Gastrocnemius medialis (tissue), 4 donors: Measurements from ENCODE around the gene BBS7. TPM values are rescaled to one million over a fixed set of nuclear protein-coding genes. Genes with fewer than 3 reads are reported as not detected.
A peak's percentile ranks its signal among the peaks of the same experiment; 100 is the strongest.

Experiments used
- ATAC-seq, 2 donors: fragments of 150-250 bp; one replicate each; pipeline ENCODE4 v1.9.1; 2016
- DNase-seq, 2 donors: peaks; one replicate each; pipeline ENCODE4 v3.0.0-alpha.2; 2019
- H3K27ac ChIP-seq, 4 donors: fragments of 200-600 bp; sonication (generic); 1 replicate in 1 of 4; 2 replicates in 3 of 4; pipeline ENCODE4 v1.5.1; 2016 to 2018; ENCODE audit warnings: mild to moderate bottlenecking in 2 of 4, moderate library complexity in 1 of 4
- H3K27me3 ChIP-seq, 3 donors: fragments of 200-600 bp; sonication (generic) in 2 of 3; 1 replicate in 1 of 3; 2 replicates in 2 of 3; pipeline versions ENCODE4 v1.5.1 to v1.6.0; 2016 to 2019; ENCODE audit warnings: mild to moderate bottlenecking in 1 of 3, moderate library complexity in 1 of 3
- H3K36me3 ChIP-seq, 2 donors: fragments of 200-600 bp; sonication (generic) in 1 of 2; one replicate each; pipeline ENCODE4 v1.5.1; 2017 to 2018
- H3K4me1 ChIP-seq, 2 donors: fragments of 200-600 bp; sonication (generic) in 1 of 2; one replicate each; pipeline ENCODE4 v1.5.1; 2016 to 2017; ENCODE audit warnings: mild to moderate bottlenecking in 2 of 2
- H3K4me3 ChIP-seq, 4 donors: fragments of 200-600 bp; sonication (generic) in 3 of 4; 1 replicate in 1 of 4; 2 replicates in 3 of 4; pipeline ENCODE4 v1.5.1; 2016 to 2019; ENCODE audit warnings: mild to moderate bottlenecking in 2 of 4
- H3K9me3 ChIP-seq, 3 donors: fragments of 200-600 bp; sonication (generic) in 2 of 3; 1 replicate in 1 of 3; 2 replicates in 2 of 3; pipeline ENCODE4 v1.5.1; 2016 to 2019
- CTCF ChIP-seq, 5 experiments: fragments of 450-650 bp in 3 of 5; fragments of 200-600 bp in 2 of 5; sonication (generic) in 2 of 5; IDR thresholded peaks in 4 of 5; conservative IDR thresholded peaks in 1 of 5; 1 replicate in 4 of 5; 2 replicates in 1 of 5; pipeline ENCODE4 v1.5.1; 2016 to 2019; ENCODE audit warnings: antibody characterized with exemption in 5 of 5, mild to moderate bottlenecking in 3 of 5, moderate library complexity in 3 of 5
- POLR2A ChIP-seq, 2 donors: fragments of 450-650 bp; IDR thresholded peaks; one replicate each; pipeline ENCODE4 v1.6.1; 2017; ENCODE audit warnings: antibody characterized with exemption in 2 of 2, mild to moderate bottlenecking in 2 of 2, moderate library complexity in 2 of 2
- in situ Hi-C, 4 donors: fragments of 200-750 bp; cut with MboI; loops; one replicate each; pipeline versions ENCODE4 v1.15.0 to v1.8.0; 2017; ENCODE audit warnings: low sequenced_read_pairs in 4 of 4
- intact Hi-C: fragments of 100-400 bp; cut with DNase I; formaldehyde crosslinking; loops from one replicate; pipeline ENCODE4 v1.15.1; 2023; ENCODE audit warnings: low total_unique reads
- total RNA-seq, 4 donors: library from RNA; depleted of rRNA; stranded (reverse); fragments of >200 nt; gene quantifications; one replicate each; pipeline versions ENCODE4 v1.1.0 to v1.2.3, GENCODE V29; 2016

The BBS7 gene
- total RNA-seq, 4 donors from 2014 or later: 4.5 to 11.1 (median 6.7) TPM

GRCh38 chr4:121824950-121825349 lies 45.3 kb downstream of the BBS7 start:
- intact Hi-C loops: loop anchor here (1.0 to 2.0 kb wide), 3 partner anchors 24 to 128 kb away; partner anchors contain the start of genes ANXA5, BBS7 and EXOSC9
- Histone ChIP-seq H3K36me3 (no peaks in the 10 kb centered on the region), H3K4me1 (peaks cover 0 to 17% of the 10 kb centered on the region in 2 donors), H3K4me3 (no peak overlapping the region), H3K9me3 (no peaks in the 10 kb centered on the region), H3K27me3 (no peaks in the 10 kb centered on the region), H3K27ac (peak overlapping the region in 1 of 4 donors; percentile 6)
- in situ Hi-C loops: loop anchor here in 1 of 4 donors (25.0 kb wide), 1 partner anchor 337 kb away; the partner anchor contains the start of gene BLTP1
- no peak for TF ChIP-seq CTCF (IDR thresholded peaks at IDR 0.05 in 4 of 5, conservative IDR thresholded peaks at IDR 0.05 in 1 of 5)
- no peak for TF ChIP-seq POLR2A (IDR thresholded peaks at IDR 0.05)
- DNase-seq (no peak), ATAC-seq (no peak)

GRCh38 chr4:121824171-121824527 lies 46.1 kb downstream of the BBS7 start:
- intact Hi-C loops: loop anchor here (1.0 to 2.0 kb wide), 3 partner anchors 23 to 127 kb away; partner anchors contain the start of genes ANXA5, BBS7 and EXOSC9
- no peaks in the 10 kb centered on the region for H3K9me3 ChIP-seq
- peak overlapping the region; percentile 77 to 83 (median 80) for H3K27ac ChIP-seq
- H3K36me3 ChIP-seq: no peaks in the 10 kb centered on the region
- ATAC-seq: peak in 1 of 2 donors; percentile 15
- no peak for DNase-seq
- TF ChIP-seq POLR2A (IDR thresholded peaks at IDR 0.05) (no peak), CTCF (IDR thresholded peaks at IDR 0.05 in 4 of 5, conservative IDR thresholded peaks at IDR 0.05 in 1 of 5) (peak in 1 of 5 experiments; percentile 12)
- no peaks in the 10 kb centered on the region for H3K27me3 ChIP-seq
- H3K4me1 ChIP-seq: peaks cover 0 to 17% of the 10 kb centered on the region in 2 donors
- in situ Hi-C loops: loop anchor here in 1 of 4 donors (25.0 kb wide), 1 partner anchor 338 kb away; the partner anchor contains the start of gene BLTP1
- peak overlapping the region; percentile 54 to 67 (median 63) for H3K4me3 ChIP-seq

GRCh38 chr4:121823505-121824170 lies 46.6 kb downstream of the BBS7 start, which contains the start of gene CCNA2:
CCNA2 (minus strand) TSS chr4:121823883; CDS start chr4:121823628, 255 bp downstream.
- Histone ChIP-seq H3K4me3 (peak within 1 kb of the TSS; percentile 54 to 67 (median 63)), H3K27me3 (no peaks in the 10 kb centered on the region), H3K4me1 (peaks cover 0 to 17% of the 10 kb centered on the region in 2 donors), H3K36me3 (no peaks in the 10 kb centered on the region), H3K27ac (peak within 1 kb of the TSS; percentile 77 to 83 (median 80)), H3K9me3 (no peaks in the 10 kb centered on the region)
- TF ChIP-seq POLR2A (IDR thresholded peaks at IDR 0.05) (peak in 1 of 2 donors; percentile 57), CTCF (IDR thresholded peaks at IDR 0.05 in 4 of 5, conservative IDR thresholded peaks at IDR 0.05 in 1 of 5) (no peak)
- intact Hi-C loops (loop anchor here (1.0 to 2.0 kb wide), 3 partner anchors 22 to 127 kb away; partner anchors contain the start of genes ANXA5, BBS7 and EXOSC9), in situ Hi-C loops (loop anchor here in 1 of 4 donors (25.0 kb wide), 1 partner anchor 339 kb away; the partner anchor contains the start of gene BLTP1)
- peak; percentile 99 to 100 for ATAC-seq
- DNase-seq: peak; percentile 95

GRCh38 chr4:121822796-121823504 lies 47.3 kb downstream of the BBS7 start:
- no peak for ATAC-seq
- DNase-seq: peak in 1 of 2 donors; percentile 18
- no peaks in the 10 kb centered on the region for H3K36me3 ChIP-seq
- TF ChIP-seq CTCF (IDR thresholded peaks at IDR 0.05 in 4 of 5, conservative IDR thresholded peaks at IDR 0.05 in 1 of 5) (no peak), POLR2A (IDR thresholded peaks at IDR 0.05) (no peak)
- no peaks in the 10 kb centered on the region for H3K9me3 ChIP-seq
- peaks cover 0 to 17% of the 10 kb centered on the region in 2 donors for H3K4me1 ChIP-seq
- peak overlapping the region in 1 of 4 donors; percentile 11 for H3K27ac ChIP-seq
- in situ Hi-C loops (loop anchor here in 1 of 4 donors (25.0 kb wide), 1 partner anchor 339 kb away; the partner anchor contains the start of gene BLTP1), intact Hi-C loops (no loop called here)
- peak overlapping the region; percentile 54 to 67 (median 63) for H3K4me3 ChIP-seq
- no peaks in the 10 kb centered on the region for H3K27me3 ChIP-seq
